Stimulated activated CD4-positive, alpha-beta T cell treated with anti-CD3 and anti-CD28 coated beads, TNF-alpha, amount 100 ng/mL, for 1 hour (primary cell): ENCODE results near the gene SSBP4.
A peak's percentile ranks its signal among the peaks of the same experiment; 100 is the strongest.

Experiments
- DNase-seq, 3 donors: peaks; one replicate each; pipeline ENCODE4 v3.0.0-alpha.2; 2020; ENCODE audit warnings: low read depth in 3 of 3, low spot score in 1 of 3

Gene SSBP4

DNA sequence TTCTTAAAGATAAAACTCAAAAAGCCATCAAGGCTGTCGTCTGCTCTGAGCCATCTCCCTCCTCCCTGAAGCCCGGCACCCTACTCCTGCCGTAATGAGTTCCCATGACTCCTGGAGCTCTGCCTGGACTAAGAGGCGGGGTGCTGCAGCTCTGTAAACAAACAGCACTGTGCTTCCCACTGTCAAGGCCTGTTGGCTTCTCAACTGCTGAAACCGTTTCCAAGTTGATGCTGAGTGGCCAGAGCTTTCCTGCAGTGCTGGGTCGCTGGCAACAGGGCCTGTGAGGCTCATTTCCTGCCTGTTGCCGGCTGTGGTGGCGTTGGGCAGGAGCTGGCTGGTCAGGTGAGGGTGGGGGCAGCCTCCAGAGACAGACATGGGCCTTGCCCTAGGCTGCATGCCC lies 45.4 kb downstream of the SSBP4 start:
- DNase-seq = no peak

DNA sequence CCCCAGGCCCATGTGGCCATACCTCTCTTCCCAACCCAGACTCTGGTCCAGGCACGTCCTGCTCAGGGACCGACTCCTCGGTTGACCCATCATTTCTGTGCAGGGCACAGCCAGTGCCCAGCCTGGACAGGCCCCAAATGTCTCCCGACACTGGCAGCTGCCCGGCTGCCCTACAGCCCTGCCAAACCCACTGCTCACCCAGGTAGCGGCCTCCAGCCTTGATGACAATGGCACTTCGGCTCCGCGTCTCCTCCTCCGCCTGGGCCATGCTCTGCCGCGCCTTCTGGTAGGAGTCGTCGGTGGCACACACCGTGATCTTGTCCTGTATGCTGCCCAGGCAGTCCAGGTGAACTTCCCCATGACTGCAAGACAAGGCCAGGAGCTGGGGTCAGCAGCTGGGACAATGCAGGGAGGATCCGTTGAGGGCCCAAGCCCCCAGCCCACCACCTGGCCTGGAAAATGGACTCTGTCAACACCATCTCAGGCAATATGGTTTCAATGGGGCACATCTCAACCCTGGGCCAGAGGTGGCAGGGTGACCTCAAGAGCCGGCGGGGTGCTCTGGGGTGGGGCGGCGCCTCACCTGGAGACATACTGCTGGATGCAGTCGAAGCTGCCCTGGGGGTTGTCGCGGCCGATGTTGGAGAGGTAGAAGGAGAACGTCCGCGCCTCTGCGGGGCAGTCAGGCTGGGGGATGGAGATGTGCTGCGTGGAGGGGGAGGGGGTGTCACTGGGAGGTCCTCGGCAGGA lies 46.2 kb downstream of the SSBP4 start:
- no peak for DNase-seq

DNA sequence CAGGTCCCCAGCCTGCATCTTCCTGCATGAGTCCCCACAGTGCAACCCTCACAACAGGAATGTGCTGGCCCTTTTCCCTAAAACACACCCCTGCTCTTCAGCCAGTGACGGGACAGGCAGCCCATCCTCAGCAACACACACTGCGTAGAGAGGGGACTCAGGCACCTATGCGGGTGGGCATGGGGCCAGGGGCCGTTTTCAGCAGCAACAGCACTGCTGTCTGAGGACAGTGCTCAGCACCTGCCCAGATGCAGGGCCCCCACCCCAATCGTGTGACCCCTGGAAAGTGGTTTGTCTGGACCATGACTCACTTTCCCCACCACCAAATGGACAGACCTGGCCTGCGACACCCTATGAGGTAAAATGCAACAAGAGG lies 46.8 kb downstream of the SSBP4 start:
- DNase-seq = no peak

DNA sequence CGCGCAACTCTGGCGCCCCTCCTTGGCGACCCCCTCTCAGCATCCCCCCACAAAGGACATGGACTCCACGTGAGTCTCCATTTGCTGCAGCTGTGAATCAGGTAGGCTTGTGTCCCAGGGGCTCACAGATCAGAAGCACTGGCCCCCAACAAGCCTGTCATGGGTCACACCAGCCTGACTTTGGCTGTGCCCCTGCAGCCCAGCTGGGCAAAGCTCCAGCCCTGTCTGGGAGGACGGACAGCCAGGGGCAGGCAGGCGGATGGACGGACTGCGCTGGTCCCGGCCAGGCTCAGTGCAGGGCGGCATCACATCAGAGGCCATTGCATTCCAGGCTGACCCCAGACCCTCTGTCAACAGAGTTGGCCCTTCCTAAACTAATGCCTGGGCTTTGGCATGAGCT lies 47.2 kb downstream of the SSBP4 start:
- DNase-seq = no peak

DNA sequence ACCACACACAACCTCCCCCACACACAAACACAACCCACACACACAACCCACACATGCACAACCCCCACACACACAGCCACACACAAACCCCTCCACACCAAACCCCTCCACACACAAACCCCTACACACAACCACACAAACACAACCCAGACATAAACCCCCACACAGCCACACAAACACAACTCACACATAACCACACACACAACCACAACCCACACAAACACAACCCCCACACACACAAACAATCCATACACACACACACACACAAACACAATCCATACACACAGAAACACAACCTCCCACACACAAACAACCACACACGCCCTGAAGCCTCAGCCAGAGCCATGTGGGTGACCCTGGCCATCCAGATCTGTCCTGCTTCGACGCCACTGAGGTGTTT lies 48.8 kb downstream of the SSBP4 start:
- no peak for DNase-seq

DNA sequence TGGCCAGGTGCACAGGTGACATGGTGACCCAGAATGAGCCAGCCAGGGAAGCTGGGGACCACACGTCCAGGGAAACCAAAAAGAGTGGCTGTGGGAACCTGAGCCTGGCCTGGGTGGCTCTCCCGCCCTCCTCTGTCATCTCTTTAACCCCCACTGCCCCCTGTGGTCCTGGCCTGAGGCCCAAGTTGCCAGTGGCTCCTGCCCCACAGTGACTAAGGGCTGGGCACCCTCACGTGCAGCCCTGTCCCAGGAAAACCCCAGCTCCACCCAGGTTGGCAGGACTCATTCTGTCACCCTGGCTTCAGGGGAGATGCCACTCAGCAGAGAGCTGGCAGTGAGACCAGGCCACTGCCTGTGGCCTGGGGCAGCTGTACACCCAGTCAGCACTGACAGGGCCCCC lies 49.3 kb downstream of the SSBP4 start:
- DNase-seq = no peak

DNA sequence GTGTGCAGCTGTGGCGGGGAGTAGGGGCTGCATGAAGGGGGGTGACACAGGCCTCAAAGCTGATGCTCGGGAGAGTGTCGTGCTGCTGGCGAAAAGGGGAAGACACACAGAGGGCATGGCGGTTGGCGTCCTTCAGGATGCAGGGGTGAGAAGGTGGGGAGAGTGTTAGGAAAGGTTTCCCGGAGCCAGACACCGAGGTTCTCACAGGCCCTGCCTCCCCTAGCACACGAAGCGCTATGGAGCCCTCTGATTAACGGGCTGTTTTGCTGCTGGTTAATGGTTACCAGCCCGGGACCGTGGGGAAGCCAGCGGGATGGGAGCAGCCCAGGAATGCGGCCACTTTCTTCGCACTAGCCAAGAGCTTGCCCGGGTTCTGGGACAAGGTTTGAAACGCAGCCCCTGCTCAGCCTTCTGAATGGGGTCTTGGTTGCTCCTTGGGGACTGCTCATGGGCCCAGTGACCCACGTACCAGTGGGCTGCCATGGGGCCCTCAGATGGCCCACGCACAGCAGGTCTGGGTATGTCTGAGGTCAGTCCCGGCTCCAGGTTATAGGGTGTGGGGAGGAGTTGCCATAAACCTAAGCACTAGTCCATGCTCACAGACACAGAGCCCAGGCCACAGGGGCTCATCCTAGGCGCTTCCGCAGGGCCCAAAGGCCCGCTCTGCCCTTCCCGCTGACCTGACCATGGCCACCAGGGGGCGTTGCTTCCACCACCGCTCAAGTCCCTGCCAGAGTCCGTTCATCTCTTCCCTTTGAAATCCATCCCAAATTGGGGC lies 50.1 kb downstream of the SSBP4 start:
- DNase-seq = peak; percentile 21 to 62 (median 29)

DNA sequence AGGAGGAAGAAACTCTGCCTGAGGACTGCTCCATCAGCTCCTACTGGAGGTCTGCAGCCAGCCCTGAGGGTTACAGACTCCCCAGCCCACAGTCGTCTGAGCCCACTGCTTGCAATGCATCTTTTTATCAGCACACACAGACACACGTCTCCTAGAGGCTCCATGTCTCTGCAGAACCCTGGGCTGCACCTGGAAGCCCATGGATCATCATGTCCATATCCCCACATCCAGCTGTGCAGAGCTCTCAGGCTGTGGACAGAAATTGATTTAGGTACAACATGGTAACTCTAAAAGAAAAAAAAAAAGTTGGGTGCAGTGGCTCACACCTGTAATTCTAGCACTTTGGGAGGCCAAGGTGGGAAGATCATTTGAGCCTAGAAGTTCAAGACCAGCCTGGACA lies 51.6 kb downstream of the SSBP4 start:
- no peak for DNase-seq

DNA sequence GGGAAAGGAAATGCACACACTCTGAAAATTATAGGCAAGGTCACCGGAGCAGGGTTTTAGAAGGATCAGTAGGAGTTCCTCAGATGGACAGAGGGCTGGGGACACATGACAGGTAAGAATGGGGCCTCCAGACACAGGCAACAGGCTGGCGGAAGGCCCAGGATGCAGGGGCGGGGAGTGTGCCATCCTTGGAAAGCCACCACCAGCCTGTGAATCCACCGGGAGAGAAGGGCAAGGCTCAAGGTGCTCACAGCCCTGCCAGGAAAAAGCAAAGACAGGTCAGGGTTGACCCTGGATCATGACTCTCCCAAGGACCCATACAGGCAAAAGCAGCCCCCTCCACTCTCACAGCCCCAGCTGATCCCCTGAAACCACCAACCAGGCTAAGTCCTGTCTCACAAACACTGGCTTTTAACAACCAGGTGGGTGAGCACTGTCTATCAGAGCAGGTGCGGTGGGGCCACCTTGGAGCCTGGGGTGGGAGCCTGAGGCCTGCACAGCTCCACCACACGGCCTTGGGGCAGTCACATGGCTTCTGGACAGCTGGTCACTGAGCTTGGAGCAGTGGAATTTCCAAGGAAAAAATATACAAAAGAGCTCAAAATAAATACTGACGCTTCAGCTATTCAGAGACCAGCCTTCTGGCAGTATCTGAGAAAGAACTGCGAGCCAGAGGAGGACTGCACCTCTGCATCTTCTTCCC lies 54.0 kb downstream of the SSBP4 start:
- no peak for DNase-seq

DNA sequence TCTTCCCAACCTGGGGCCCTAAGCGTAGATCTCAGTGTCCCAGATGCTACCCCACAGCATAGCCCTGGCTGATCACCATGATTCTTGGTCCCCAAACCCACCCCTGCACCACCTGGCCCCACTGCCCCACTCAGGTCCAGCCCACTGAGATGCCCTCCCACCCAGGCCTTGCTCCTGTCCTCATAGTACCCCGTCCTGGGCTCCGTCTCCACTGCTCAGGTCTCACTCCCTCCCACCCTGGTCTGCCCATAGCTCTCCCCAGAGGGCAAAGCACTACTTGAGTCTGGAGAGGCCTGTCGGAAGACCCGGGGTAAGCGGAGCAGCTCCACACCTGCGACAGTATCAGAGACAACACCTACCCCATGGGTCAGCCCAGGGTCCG lies 54.5 kb downstream of the SSBP4 start:
- no peak for DNase-seq

DNA sequence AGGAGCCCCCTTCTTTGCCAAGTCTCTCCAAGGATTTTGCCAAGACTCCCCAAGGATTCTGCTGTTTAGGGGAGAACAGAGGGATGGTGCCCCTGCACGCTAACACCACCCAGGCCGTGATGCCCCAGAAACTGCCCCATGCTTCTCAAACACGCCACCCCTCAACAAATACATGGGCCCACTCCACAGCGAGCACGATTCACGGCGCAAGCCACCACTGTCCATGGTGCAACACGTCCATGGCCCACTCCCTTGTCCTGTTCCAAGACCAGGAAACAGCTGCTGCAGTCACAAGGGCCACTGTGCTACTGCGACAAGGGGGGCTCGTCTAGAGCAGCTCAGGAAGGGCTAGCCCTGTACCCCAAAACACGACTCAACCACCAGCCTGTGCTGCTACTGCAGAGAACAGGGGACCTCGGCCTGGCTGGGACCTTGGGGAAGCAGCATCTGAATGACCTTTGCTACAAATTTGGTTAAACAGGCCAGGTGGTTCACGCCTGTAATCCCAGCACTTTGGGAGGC lies 55.2 kb downstream of the SSBP4 start:
- DNase-seq = no peak

DNA sequence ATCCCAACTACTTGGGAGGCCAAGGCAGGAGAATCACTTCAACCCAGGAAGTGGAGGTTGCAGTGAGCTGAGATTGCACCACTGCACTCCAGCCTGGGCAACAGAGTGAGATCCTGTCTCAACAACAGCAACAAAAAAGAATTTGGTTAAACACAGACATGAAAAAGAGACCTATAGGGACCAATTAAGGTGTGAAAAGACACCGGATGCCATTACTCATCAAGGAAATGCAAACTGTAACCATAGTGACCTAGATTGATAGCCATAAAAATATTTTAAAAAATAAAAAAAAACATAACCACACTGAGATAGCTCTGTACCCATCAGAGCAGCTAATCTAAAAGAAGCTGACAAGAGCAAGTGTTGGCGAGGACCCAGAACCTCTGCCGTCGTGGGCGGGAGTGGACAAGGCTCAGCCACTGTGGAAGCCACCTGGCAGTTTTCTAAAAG lies 55.8 kb downstream of the SSBP4 start:
- DNase-seq = no peak

DNA sequence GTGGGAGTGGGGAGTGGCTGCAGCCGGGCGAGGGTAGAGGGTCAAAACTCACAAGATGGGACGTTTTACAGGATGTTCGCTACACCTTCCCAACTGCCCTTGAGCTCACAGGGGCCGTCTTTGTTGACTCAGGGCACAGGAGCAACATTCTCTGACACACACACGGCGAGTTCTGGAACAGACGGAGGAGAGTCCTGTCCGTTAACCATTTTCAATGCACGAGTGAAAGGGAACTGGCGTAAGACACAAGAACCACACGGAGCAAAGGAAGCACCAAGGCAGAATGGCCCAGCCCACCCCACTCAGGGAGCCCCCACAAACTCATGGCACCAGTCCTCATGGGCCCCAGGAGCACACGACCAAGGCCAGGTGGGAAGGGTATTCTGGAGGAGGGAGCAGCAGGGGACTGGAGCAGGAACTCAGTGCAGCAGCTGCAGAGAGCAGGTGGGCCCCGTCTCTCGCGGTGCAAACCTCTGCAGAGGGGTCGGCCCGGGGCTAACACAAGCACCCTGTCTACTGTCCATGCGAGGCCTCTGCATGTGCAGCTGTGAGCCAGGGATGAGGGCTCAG lies 56.6 kb downstream of the SSBP4 start:
- no peak for DNase-seq

DNA sequence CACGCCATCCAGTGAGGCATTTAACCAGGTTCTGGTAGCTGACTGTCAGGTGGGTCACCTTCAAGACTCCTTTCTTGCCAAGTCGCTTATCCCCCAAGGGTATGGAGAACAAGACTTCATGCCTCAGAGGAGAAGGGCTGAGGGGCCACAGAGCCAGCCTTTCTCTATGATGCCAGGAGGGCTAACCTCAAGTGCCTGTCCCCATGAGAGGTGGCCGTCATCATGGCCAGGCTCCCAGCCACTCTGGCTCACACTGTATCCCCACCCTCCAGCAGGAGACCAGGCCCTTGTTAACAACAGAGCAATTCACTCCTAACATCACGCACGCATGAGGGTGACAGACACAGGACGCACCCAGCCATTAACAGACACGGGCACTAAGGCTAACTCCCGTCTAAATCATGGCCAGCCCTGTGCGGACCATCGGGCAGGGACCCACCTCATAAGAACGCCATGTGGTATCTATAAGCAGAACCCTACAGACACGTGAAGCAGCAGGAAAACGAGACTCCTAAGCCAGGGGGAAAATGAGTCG lies 57.4 kb downstream of the SSBP4 start:
- DNase-seq = no peak

DNA sequence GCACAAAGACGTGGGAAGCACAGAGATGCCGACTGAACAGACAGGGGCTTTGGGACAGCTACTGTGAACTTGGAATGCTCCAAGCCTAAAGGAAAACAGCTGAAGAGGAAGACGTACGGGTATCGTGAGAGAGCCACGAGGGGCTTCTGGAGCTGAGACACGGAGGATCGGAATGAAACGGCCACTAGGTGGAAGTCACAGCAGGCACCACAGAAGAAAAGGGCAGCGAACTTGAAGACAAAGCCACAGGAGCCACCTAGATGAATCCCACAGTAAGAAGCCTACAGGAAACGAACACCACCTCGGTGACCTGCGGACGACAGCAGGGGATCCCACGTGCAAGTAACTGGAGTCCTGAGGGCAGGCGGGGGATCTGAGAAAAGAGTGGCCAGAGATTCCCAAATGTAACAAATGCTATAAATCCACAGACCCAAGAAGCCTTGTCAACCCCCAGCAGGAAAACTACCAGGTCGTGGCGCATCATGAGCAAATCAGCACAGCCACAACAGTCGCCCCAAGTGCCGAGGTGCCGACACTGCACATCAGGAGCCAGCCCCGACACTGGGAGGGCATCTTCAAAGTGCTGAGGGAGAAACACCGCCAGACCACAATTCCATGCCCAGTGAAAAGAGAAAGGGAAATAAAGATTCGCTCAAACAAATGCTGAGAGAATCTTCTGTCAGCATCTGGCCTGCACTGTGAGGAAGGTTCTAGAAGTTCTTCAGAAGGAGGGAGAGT lies 58.0 kb downstream of the SSBP4 start:
- DNase-seq = no peak

DNA sequence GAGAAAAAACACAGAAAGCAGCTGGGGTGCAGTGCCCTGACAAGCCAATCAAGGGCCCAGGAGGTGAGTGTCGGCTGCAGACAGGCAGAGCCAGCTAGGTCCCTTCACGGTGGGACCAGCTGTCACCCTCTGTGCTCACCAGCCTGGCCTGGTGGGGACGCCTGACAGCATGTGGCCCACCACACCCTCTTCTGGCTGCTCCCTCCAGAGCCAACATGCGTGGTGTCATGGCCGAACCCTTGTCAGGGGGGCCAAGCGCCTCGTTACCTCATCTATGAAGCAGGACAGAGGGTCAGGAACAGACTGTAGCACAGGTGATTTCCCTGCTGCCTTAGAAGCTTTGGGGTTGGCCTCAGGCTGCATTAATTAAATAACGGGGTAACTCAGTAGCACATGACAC lies 58.8 kb downstream of the SSBP4 start:
- DNase-seq = no peak

DNA sequence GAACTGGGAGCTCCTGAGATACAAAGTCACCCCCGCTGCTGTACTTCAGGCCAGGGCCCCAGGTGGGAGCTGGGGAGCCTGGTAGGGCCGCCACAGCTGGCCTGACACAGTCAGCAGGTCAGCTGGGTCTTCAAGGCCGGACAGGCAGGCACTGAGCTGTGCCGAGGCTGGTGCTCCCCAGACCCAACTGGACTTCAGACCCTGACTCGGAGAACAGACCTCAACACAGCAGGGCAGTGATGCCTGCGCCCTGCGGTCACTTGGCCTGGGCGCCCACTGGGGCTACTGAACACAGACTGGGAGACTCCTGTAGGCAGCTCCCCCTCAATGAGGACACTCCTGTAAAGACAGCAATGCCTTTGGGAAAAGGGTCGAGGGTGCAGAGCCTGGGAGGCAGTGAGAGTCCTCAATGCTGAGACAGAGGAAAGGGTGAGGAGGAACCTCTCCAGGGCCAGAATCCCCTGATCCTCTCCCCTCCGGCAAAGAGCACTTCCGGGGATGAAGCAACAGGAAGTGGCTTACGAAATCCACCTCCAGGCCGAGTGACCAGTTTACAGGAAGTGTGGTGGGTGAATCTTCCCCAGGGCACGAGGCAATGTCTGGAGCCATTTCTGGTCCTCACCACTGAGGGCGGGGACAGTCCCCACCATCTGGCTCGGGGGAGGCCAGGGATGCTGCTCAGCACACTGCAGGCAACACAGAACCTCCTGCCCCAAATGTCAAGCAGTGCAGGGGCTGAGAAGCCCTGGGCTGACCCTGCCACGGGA lies 59.5 kb downstream of the SSBP4 start:
- DNase-seq = peak in 1 of 3 donors; percentile 25

DNA sequence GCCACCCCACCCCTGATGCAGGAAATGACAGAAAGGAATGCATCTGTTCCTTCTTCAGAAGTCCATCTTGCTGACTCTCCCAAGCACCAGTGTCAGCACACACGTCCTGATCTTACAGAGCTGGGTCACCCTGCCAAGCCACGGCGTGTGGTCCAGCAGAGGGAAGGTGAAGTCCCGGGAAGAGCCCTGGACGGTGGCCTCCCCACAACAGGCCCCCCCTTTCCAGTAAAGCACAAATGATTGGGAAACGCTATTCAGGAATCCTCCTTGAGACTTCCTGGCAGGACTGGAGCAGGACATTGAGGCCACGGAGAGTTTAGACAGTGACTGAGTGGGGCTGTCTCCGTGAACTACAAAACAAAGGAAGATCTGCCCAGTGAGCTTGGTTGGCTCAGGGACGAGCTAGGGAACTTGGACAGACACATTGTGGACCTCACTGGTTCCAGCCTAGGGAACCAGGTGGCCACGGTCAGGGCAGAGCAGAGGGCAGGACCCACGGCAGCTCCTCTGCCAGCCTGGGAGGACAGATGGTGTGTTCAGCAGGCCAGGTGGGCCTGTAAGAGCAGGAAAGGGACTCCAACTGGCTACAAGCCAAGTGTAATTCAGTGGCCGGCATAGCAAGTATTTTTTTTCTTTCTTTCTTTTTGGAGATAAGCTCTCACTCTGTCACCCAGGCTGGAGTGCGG lies 61.0 kb downstream of the SSBP4 start:
- no peak for DNase-seq

DNA sequence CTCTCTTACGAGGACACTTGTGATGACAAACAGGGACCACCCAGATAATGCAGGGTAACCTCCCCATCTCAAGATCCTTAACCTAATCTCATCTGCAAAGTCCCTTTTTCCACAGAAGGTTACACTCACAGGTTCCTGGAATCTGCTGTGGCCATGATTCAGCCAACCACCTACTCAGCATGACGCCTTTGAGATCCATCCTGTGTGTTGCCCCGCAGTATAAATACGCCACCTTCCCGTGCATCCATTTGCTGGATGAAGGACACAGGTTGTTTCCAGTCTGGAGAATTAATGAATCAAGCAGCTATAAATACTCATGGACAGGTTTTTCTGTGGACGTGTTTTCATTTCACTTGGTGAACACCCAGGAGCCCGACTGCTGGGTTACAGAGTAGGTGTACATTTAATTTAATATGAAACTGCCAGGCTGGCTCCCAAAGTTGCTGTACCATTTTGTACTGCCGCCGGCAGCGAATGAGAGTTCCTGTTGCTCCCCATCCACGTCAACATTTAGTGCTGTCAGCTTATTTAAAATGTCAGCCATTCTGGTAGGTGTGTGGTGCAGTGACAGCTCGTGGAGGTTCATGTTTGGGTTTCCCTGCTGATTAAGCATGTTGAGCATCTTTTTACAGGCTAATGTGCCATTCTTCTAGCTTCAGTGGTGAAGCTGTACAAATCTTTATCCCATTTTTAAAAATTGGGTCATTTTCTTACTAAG lies 62.5 kb downstream of the SSBP4 start:
- no peak for DNase-seq
